Motor neuron (in vitro differentiated cells): ENCODE measurements around the gene BTG2. TPM values are rescaled to one million over a fixed set of nuclear protein-coding genes. Genes with fewer than 3 reads are reported as not detected.
"Not testable (repeated sequence)": the region's sequence is repeated elsewhere in the genome, so short reads cannot be mapped to it uniquely, and the experiment has no call there.

Source experiments
- ATAC-seq, 8 experiments: fragments of 200-7000 bp; cut with Tn5 transposase; replicated peaks in 6 of 8; 2 replicates each; pipeline ENCODE4 v1.8.0; 2021; ENCODE audit warnings: mild to moderate bottlenecking in 8 of 8, moderate library complexity in 8 of 8
- H3K27ac ChIP-seq, 2 donors: fragments of 250-450 bp; sonication (Bioruptor Pico); 2 replicates each; pipeline ENCODE4 v1.9.0; 2021; ENCODE audit warnings: antibody characterized with exemption in 2 of 2, mild to moderate bottlenecking in 2 of 2, moderate library complexity in 1 of 2
- H3K4me1 ChIP-seq, 2 donors: fragments of 250-450 bp; sonication (Bioruptor Pico); replicated peaks in 1 of 2; 2 replicates each; pipeline ENCODE4 v1.6.1; 2021; ENCODE audit warnings: antibody characterized with exemption in 2 of 2, mild to moderate bottlenecking in 2 of 2, moderate library complexity in 1 of 2
- H3K4me3 ChIP-seq, 5 donors: fragments of 250-450 bp; sonication (Bioruptor Pico); 2 replicates each; pipeline ENCODE4 v1.9.0; 2021; ENCODE audit warnings: antibody characterized with exemption in 5 of 5, mild to moderate bottlenecking in 5 of 5, moderate library complexity in 4 of 5
- WGBS, 10 experiments: fragments of 450-650 bp; shearing (Covaris generic); methylation state at CpG; one replicate each; pipeline ENCODE4 v1.0.0; 2022; 5-methylcytosine and 5-hydroxymethylcytosine counted together
- in situ Hi-C, 9 experiments: fragments of 400-800 bp; cut with MboI; loops; one replicate each; pipeline ENCODE4 v1.15.0; 2021; ENCODE audit warnings: low sequenced_read_pairs in 9 of 9, low pct_unique_long_range_greater_than_20kb in 2 of 9; ENCODE audit not compliant: unreplicated experiment in 9 of 9
- total RNA-seq, 8 experiments: library from RNA; unstranded; fragments of 300-600 nt; gene quantifications; 2 replicates each; pipeline versions ENCODE4 v1.2.3 to v1.2.4, GENCODE V29; 2022

The BTG2 gene
- total RNA-seq, 8 experiments from 2014 or later: 23.7 to 60.1 (median 29.4) TPM

DNA sequence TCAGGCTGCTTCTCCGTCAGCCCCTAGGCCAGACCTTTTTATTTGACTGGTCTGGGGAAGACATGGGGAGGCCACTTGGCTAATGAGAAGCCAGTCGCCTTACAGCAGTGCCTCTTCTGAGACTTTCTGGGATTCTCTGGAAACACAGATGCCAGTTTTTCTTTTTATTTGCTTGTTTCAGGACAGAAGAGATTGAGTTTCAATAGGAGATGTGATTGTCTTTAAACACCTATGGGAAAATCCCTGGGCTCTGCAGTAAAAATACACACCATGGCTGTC lies 15.4 kb upstream of the BTG2 start:
- WGBS, 10 experiments: 40 to 100% (median 52%) methylated on average over 1 to 2 of the region's 2 CpGs; no CpG with 5 or more reads in 3 of the 10 experiments
- in situ Hi-C loops: no loop called here
- no peak overlapping the region for H3K4me3 ChIP-seq
- peaks cover 33 to 47% of the 10 kb centered on the region in 2 donors for H3K4me1 ChIP-seq
- no peak for ATAC-seq
- peak overlapping the region; percentile 61 to 81 for H3K27ac ChIP-seq

- peak; percentile 89 to 93 (median 92) for ATAC-seq
- Histone ChIP-seq H3K4me3 (no peak overlapping the region), H3K27ac (peak overlapping the region; percentile 81), H3K4me1 (peaks cover 33 to 47% of the 10 kb centered on the region in 2 donors)
- in situ Hi-C loops: no loop called here
- WGBS, 10 experiments: 12 to 90% (median 54%) methylated on average over 2 to 7 of the region's 31 CpGs; no CpG with 5 or more reads in 2 of the 10 experiments
These were observed 14.8 kb upstream of the BTG2 start for GRCh38 chr1:203290261-203291089.

GRCh38 chr1:203291201-203292096 lies 13.9 kb upstream of the BTG2 start:
- in situ Hi-C loops: no loop called here
- peak overlapping the region; percentile 81 for H3K27ac ChIP-seq
- 81 to 100% (median 91%) methylated on average over 1 to 17 of the region's 17 CpGs; no CpG with 5 or more reads in 4 of the 10 experiments for WGBS, 10 experiments
- peaks cover 38 to 47% of the 10 kb centered on the region in 2 donors for H3K4me1 ChIP-seq
- peak; percentile 6 to 44 (median 28) for ATAC-seq
- no peak overlapping the region for H3K4me3 ChIP-seq

- Histone ChIP-seq H3K4me1 (peaks cover 16 to 20% of the 10 kb centered on the region in 2 donors), H3K27ac (no peak overlapping the region), H3K4me3 (no peak overlapping the region)
- 100% methylated on average over 1 of the region's 1 CpG; no CpG with 5 or more reads in 7 of the 10 experiments for WGBS, 10 experiments
- no peak for ATAC-seq
- in situ Hi-C loops: no loop called here
These were observed 9.5 kb upstream of the BTG2 start for GRCh38 chr1:203295796-203296195.

DNA sequence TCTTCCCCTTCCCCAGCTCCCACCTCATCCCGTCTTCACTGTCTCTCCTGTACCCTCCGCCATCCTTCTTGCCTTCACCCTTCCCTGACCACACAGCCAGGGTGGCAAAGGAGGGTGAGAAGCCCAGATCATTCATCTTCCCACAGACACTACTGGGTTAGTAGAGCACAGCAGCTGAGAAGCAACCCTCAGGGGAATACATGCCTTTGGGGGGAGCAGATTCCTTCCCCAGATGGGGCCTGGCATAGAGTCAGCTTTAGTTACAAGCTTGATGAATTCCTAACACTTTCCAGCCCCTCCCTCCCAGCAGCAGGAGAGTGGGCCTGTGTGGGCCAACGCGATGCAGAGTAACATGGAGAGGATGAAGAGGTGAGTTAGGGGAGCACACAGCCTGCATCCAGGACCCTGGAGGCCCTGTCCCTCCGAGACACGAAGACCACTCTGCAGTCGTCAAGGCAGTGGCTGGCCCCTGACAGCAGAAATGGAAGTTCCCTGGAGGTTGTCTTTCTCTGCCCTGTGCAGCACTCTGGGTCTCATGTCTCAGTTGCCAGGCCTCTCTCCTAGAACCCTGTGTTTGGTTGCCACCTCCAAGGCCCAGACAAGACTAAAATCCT lies 8.8 kb upstream of the BTG2 start:
- peak; percentile 63 to 95 (median 84) for ATAC-seq
- in situ Hi-C loops: no loop called here
- 64 to 100% (median 80%) methylated on average over 1 to 5 of the region's 7 CpGs; no CpG with 5 or more reads in 4 of the 10 experiments for WGBS, 10 experiments
- peaks cover 9 to 12% of the 10 kb centered on the region in 2 donors for H3K4me1 ChIP-seq
- peak overlapping the region in 1 of 2 donors; percentile 11 for H3K27ac ChIP-seq
- H3K4me3 ChIP-seq: no peak overlapping the region

GRCh38 chr1:203299169-203299568 lies 6.2 kb upstream of the BTG2 start:
- in situ Hi-C loops: no loop called here
- no peak for ATAC-seq
- H3K4me3 ChIP-seq: no peak overlapping the region
- H3K27ac ChIP-seq: no peak overlapping the region
- 60 to 92% (median 90%) methylated on average over 2 to 4 of the region's 4 CpGs; no CpG with 5 or more reads in 5 of the 10 experiments for WGBS, 10 experiments
- H3K4me1 ChIP-seq: peaks cover 9 to 11% of the 10 kb centered on the region in 2 donors

DNA sequence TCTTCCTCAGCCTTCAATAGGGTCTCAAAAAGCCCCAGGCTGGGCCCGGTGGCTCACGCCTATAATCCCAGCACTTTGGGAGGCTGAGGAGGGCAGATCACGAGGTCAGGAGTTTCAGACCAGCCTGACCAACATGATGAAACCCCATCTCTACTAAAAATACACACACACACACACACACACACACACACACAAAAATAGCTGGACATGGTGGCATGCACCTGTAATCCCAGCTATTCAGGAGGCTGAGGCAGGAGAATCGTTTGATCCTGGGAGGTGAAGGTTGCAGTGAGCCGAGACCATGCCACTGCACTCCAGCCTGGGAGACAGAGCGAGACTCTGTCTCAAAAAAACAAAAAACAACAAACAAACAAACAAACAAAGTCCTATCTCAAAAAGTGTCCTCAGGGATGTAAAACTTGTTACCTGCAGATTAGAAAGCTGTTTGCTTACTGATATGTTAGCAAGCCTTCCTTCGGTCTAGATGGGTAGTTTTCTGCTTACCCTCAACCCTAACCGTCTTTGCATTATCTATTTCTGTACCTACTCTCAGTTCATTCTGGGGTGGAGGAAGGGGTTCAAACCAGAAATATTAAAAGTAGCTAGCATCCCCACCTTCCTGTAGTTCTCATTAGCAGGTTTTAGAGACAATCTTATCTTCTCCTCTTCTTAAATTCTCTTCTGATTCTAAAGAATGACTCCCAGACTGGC lies 5.4 kb upstream of the BTG2 start:
- ATAC-seq, in situ Hi-C loops: not testable (repeated sequence)
- 74 to 100% (median 85%) methylated on average over 3 to 5 of the region's 8 CpGs; no CpG with 5 or more reads in 2 of the 10 experiments for WGBS, 10 experiments

DNA sequence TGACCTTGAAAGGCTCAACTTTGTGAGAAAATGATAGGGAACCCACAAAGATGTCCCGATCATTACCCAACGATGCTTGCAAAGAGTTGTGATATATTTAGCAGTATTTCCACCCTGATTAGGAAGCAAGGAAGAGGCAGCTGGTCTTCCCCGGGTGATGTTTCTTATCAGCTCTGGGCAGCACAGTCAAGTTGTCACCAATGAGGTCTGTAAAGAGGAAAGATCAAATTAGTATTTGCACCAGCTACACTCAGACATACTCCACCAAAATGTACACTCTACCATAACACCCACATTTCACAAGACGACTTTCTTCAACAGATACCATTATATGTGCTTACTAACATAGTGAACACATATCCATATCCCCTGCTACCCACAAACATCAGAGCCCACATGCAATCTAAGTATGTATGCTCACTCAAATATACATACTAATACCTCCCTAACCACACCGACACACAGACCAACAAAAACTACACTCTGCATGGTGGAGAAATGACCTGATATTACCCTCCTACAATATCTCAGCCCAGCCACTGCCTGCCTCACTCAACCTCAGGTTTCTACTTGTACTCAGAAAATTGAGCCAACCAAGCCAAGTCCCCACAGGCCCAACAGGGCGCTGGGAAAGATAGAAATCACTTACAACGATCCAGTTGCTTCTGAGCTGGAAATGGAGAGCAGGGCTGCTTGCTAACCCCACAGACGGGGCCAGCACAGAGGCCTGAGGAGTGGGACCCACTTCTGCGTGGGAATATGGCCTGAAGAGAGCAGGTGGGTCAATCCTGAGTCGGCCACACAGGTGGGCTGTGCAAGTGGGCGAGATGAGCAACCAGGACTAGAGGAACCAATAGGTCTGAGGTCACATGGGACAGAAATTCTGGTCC lies 4.6 kb upstream of the BTG2 start:
- in situ Hi-C loops: no loop called here
- 28 to 85% (median 68%) methylated on average over 2 to 10 of the region's 11 CpGs for WGBS, 10 experiments
- no peak overlapping the region for H3K4me3 ChIP-seq
- no peak for ATAC-seq
- no peak overlapping the region for H3K27ac ChIP-seq
- peaks cover 15 to 18% of the 10 kb centered on the region in 2 donors for H3K4me1 ChIP-seq

More for the DNA sequence above, 5.4 kb upstream of the BTG2 start:
- H3K4me1 ChIP-seq: peaks cover 14 to 17% of the 10 kb centered on the region in 2 donors
- H3K4me3 ChIP-seq, H3K27ac ChIP-seq: not testable (repeated sequence)

- Histone ChIP-seq H3K4me3 (no peak overlapping the region), H3K4me1 (peaks cover 12 to 14% of the 10 kb centered on the region in 2 donors), H3K27ac (no peak overlapping the region)
- no peak for ATAC-seq
- in situ Hi-C loops: no loop called here
These were observed 4.0 kb upstream of the BTG2 start for GRCh38 chr1:203301331-203301668.

DNA sequence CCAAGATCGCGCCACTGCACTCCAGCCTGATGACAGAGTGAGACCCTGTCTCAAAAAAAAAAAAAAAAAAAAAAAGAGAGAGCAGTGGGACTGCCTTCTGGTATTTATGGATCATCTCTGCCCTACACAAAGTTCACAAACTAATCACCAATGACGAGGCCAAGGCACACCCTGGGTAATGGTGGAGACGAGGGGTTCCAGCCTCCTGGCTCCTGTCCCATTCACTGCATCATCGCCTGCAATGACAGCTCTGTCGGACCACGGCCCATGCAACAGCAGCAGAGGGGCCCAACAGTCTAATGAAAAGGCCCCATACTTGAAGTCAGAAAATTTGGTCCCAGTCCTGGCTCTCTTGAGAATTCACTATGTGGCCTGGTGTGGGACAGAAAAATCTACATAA lies 2.9 kb upstream of the BTG2 start:
- no peak overlapping the region for H3K27ac ChIP-seq
- 52 to 100% (median 77%) methylated on average over 2 to 5 of the region's 7 CpGs; no CpG with 5 or more reads in 3 of the 10 experiments for WGBS, 10 experiments
- no peak for ATAC-seq
- no peak overlapping the region for H3K4me3 ChIP-seq
- H3K4me1 ChIP-seq: peaks cover 14% of the 10 kb centered on the region in 2 donors
- in situ Hi-C loops: no loop called here

DNA sequence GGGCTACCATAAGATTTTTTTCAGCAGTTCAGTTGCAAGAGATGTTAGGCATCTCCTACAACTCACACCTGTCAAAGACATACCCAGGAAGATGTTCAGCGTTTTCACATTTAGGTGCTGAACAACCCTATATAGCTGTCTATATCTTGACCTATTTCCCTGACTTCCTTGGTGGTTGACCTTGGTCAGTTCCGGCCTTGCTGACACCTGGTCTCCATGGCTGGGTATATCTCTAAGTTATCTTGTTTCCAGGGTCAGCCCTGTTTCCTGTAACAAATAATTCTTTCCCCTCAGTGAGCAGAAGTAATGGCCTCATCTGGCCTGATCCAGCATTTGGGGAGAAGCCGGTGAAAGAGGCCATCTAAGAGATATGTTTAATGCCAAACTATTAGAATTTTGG lies 2.4 kb upstream of the BTG2 start:
- no peak overlapping the region for H3K4me3 ChIP-seq
- in situ Hi-C loops: no loop called here
- no peak for ATAC-seq
- H3K4me1 ChIP-seq: peaks cover 18 to 19% of the 10 kb centered on the region in 2 donors
- no peak overlapping the region for H3K27ac ChIP-seq
- WGBS, 10 experiments: 50 to 100% (median 93%) methylated on average over 1 to 3 of the region's 3 CpGs; no CpG with 5 or more reads in 2 of the 10 experiments
